Right lobe of liver (tissue), 6 donors: Measurements from ENCODE around the gene TMCO2. TPM values are rescaled to one million over a fixed set of nuclear protein-coding genes. Genes with fewer than 3 reads are reported as not detected.

ENCODE experiments used
- ATAC-seq, 4 donors: fragments of 200-7000 bp; cut with Tn5 transposase; one replicate each; pipeline ENCODE4 v1.9.1; 2020; ENCODE audit warnings: mild to moderate bottlenecking in 4 of 4, moderate library complexity in 4 of 4
- DNase-seq, 3 donors: peaks; one replicate each; pipeline ENCODE4 v3.0.0-alpha.2; 2020
- H3K27ac ChIP-seq, 3 donors: fragments of 200-600 bp; one replicate each; pipeline ENCODE4 v1.8.0; 2022
- H3K27me3 ChIP-seq, 2 donors: fragments of 200-600 bp; one replicate each; pipeline ENCODE4 v1.8.0; 2022
- H3K36me3 ChIP-seq, 4 donors: fragments of 200-600 bp; sonication (generic) in 1 of 4; one replicate each; pipeline versions ENCODE4 v1.5.1 to v1.8.0; 2017 to 2022; ENCODE audit warnings: control low read depth in 1 of 4
- H3K4me1 ChIP-seq, 4 donors: fragments of 200-600 bp; sonication (generic) in 1 of 4; one replicate each; pipeline versions ENCODE4 v1.5.1 to v1.8.0; 2017 to 2022; ENCODE audit warnings: control low read depth in 1 of 4
- H3K4me3 ChIP-seq, 3 donors: fragments of 200-600 bp; one replicate each; pipeline ENCODE4 v1.8.0; 2022
- H3K9me3 ChIP-seq, 4 donors: fragments of 200-600 bp; sonication (generic) in 1 of 4; one replicate each; pipeline versions ENCODE4 v1.5.1 to v1.8.0; 2017 to 2022; ENCODE audit warnings: control low read depth in 1 of 4
- CTCF ChIP-seq, 4 donors: fragments of 200-600 bp in 3 of 4; fragments of 450-650 bp in 1 of 4; IDR thresholded peaks; one replicate each; pipeline versions ENCODE4 v1.5.1 to v1.8.0; 2016 to 2022; ENCODE audit warnings: antibody characterized with exemption in 4 of 4, mild to moderate bottlenecking in 2 of 4
- POLR2A ChIP-seq: fragments of 450-650 bp; IDR thresholded peaks from one replicate; pipeline ENCODE4 v1.6.1; 2017; ENCODE audit warnings: antibody characterized with exemption, mild to moderate bottlenecking
- WGBS: methylation state at CpG from one replicate; pipeline ENCODE4 v1.1.6; 2018; ENCODE audit warnings: low coverage, low lambda C conversion rate; ENCODE audit not compliant: insufficient coverage; ENCODE audit errors: missing lambda C conversion rate; 5-methylcytosine and 5-hydroxymethylcytosine counted together
- intact Hi-C, 2 donors: fragments of 100-400 bp; cut with DNase I; formaldehyde crosslinking; loops; one replicate each; pipeline versions ENCODE4 v1.11.2 to v1.14.1; 2022
- total RNA-seq, 6 experiments: library from RNA; depleted of rRNA in 2 of 6; stranded (reverse); fragments of >200 nt in 2 of 6; fragmentation: NEBNext Ultra II Directional in 3 of 6; extraction: Animal tissue kit (Norgen Biotek cat#: 25700) in 3 of 6; gene quantifications; one replicate each; pipeline versions ENCODE4 v1.1.0 to v1.2.4, GENCODE V29; 2016 to 2023
- donor health status: DM: no; HTN: yes; CAD: no.
- donor health status: DM: no; HTN: no; CAD: no.
- donor health status: DM: no; HTN: no; CAD: no.
- donor health status: DM: no; HTN: yes; CAD: no.
- donor health status: DM: no; HTN: yes; CAD: no.

Gene TMCO2
- total RNA-seq, 6 experiments from 2014 or later, result not detected

- intact Hi-C loops, result no loop called here
- no peak for ATAC-seq
- H3K4me3 ChIP-seq, result no peak overlapping the region
These were observed 7.5 kb downstream of the TMCO2 start for GRCh38 chr1:40255231-40255630.

GRCh38 chr1:40256401-40257084 is 8.8 kb downstream of the TMCO2 start:
- DNase-seq (no peak), ATAC-seq (no peak)
- 66% methylated on average over 6 of the region's 6 CpGs for WGBS
- H3K9me3 ChIP-seq, result no peaks in the 10 kb centered on the region
- H3K36me3 ChIP-seq, result peaks cover 0 to 10% (median 4%) of the 10 kb centered on the region in 4 donors
- H3K27me3 ChIP-seq, result no peaks in the 10 kb centered on the region
- intact Hi-C loops, result no loop called here
- no peak for TF ChIP-seq CTCF (IDR thresholded peaks at IDR 0.05)
- no peak for TF ChIP-seq POLR2A
- H3K4me1 ChIP-seq, result peaks cover 0 to 14% (median 3%) of the 10 kb centered on the region in 4 donors
- peak overlapping the region in 1 of 3 donors; percentile 96 for H3K27ac ChIP-seq
- H3K4me3 ChIP-seq, result peak overlapping the region; percentile 88 to 95 (median 90)

More at GRCh38 chr1:40255231-40255630, 7.5 kb downstream of the TMCO2 start:
- TF ChIP-seq CTCF (IDR thresholded peaks at IDR 0.05), result no peak
- no peak for TF ChIP-seq POLR2A
- H3K27me3 ChIP-seq, result no peaks in the 10 kb centered on the region
- no peak overlapping the region for H3K27ac ChIP-seq
- no peaks in the 10 kb centered on the region for H3K9me3 ChIP-seq
- DNase-seq, result no peak
- peaks cover 0 to 14% (median 3%) of the 10 kb centered on the region in 4 donors for H3K4me1 ChIP-seq
- no peaks in the 10 kb centered on the region for H3K36me3 ChIP-seq

GRCh38 chr1:40257313-40257687 is 9.6 kb downstream of the TMCO2 start:
- Histone ChIP-seq H3K27ac (peak overlapping the region; percentile 85 to 96 (median 91)), H3K27me3 (no peaks in the 10 kb centered on the region), H3K4me3 (peak overlapping the region; percentile 88 to 95 (median 90)), H3K9me3 (no peaks in the 10 kb centered on the region), H3K36me3 (peaks cover 0 to 17% (median 7%) of the 10 kb centered on the region in 4 donors), H3K4me1 (peaks cover 0 to 14% (median 3%) of the 10 kb centered on the region in 4 donors)
- TF ChIP-seq CTCF (IDR thresholded peaks at IDR 0.05), result no peak
- no peak for TF ChIP-seq POLR2A
- under 1% methylated on average over 16 of the region's 16 CpGs for WGBS
- DNase-seq (no peak), ATAC-seq (peak; percentile 0 to 8 (median 6))
- intact Hi-C loops, result no loop called here

GRCh38 chr1:40257688-40258444 is 10.1 kb downstream of the TMCO2 start, which contains the start of gene ZMPSTE24:
Gene ZMPSTE24, plus strand, starts transcription at chr1:40258236. Its CDS starts 36 bp downstream, at chr1:40258272.
- ATAC-seq (peak; percentile 99), DNase-seq (peak; percentile 93 to 97 (median 97))
- H3K27me3 ChIP-seq, result no peaks in the 10 kb centered on the region
- H3K27ac ChIP-seq, result peak within 1 kb of the TSS; percentile 85 to 96 (median 91)
- intact Hi-C loops, result no loop called here
- H3K9me3 ChIP-seq, result no peaks in the 10 kb centered on the region
- 2% methylated on average over 23 of the region's 48 CpGs for WGBS
- peaks cover 0 to 14% (median 3%) of the 10 kb centered on the region in 4 donors for H3K4me1 ChIP-seq
- peaks cover 0 to 23% (median 9%) of the 10 kb centered on the region in 4 donors for H3K36me3 ChIP-seq
- H3K4me3 ChIP-seq, result peak within 1 kb of the TSS; percentile 88 to 95 (median 90)
- TF ChIP-seq POLR2A (peak; percentile 50), CTCF (IDR thresholded peaks at IDR 0.05) (no peak)
